Mesothelial cell of epicardium (in vitro differentiated cells): ENCODE measurements around the gene CADPS. TPM values are rescaled to one million over a fixed set of nuclear protein-coding genes. Genes with fewer than 3 reads are reported as not detected.

Experiments used
- DNase-seq, 2 experiments: peaks; one replicate each; pipeline ENCODE4 v3.0.0; 2021; ENCODE audit warnings: low spot score in 2 of 2; ENCODE audit not compliant: unreplicated experiment in 2 of 2
- H3K27ac Mint-ChIP-seq: 2 replicates; pipeline ENCODE4 v1.8.0; 2021; ENCODE audit warnings: mixed read lengths
- H3K27me3 Mint-ChIP-seq: 2 replicates; pipeline ENCODE4 v1.8.0; 2021; ENCODE audit warnings: low read depth, mixed read lengths
- H3K36me3 Mint-ChIP-seq: 2 replicates; pipeline ENCODE4 v1.8.0; 2021; ENCODE audit warnings: mixed read lengths
- H3K4me1 Mint-ChIP-seq: 2 replicates; pipeline ENCODE4 v1.8.0; 2021; ENCODE audit warnings: mixed read lengths
- H3K4me3 Mint-ChIP-seq: 2 replicates; pipeline ENCODE4 v1.8.0; 2021; ENCODE audit warnings: mild to moderate bottlenecking, moderate library complexity, mixed read lengths
- H3K9me3 Mint-ChIP-seq: 2 replicates; pipeline ENCODE4 v1.8.0; 2021; ENCODE audit warnings: mixed read lengths
- total RNA-seq: library from RNA; stranded (reverse); gene quantifications from 3 replicates; pipeline ENCODE4 v1.2.1, GENCODE V29; 2021
- TF ChIP-seq, protein P1 (sequence below): fragments of 200-600 bp; sonication (generic); IDR thresholded peaks from one replicate; pipeline ENCODE4 v1.5.0; 2021; ENCODE audit warnings: antibody characterized with exemption; ENCODE audit not compliant: unreplicated experiment

Gene CADPS
- total RNA-seq, 1 donor from 2014 or later, result 4.2 TPM

DNA sequence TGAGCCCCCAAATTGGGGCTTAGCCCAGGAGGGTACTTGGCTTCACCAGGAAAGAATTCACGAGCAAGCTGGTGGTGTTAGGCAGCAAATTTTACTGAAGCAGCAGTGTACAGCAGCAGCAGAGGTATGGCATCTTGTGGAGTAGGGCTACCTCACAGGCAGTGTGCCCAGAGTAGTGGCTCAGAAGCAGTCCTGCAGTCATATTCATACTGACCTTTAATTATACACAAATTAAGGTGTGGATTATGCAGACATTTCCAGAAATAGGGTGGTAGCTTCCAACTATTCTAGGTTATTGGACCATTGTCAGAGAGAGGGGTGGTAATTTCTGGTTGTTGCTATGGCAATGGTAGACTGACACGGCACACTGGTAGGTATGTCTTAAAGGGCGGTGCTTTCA, 20.7 kb upstream of the CADPS start:
- Mint-ChIP-seq H3K4me3 (no peak overlapping the region), H3K36me3 (no peaks in the 10 kb centered on the region), H3K4me1 (no peaks in the 10 kb centered on the region), H3K27me3 (peaks cover 26% of the 10 kb centered on the region), H3K9me3 (peaks cover 4% of the 10 kb centered on the region), H3K27ac (no peak overlapping the region)
- no peak for DNase-seq
- TF ChIP-seq, protein P1, sequence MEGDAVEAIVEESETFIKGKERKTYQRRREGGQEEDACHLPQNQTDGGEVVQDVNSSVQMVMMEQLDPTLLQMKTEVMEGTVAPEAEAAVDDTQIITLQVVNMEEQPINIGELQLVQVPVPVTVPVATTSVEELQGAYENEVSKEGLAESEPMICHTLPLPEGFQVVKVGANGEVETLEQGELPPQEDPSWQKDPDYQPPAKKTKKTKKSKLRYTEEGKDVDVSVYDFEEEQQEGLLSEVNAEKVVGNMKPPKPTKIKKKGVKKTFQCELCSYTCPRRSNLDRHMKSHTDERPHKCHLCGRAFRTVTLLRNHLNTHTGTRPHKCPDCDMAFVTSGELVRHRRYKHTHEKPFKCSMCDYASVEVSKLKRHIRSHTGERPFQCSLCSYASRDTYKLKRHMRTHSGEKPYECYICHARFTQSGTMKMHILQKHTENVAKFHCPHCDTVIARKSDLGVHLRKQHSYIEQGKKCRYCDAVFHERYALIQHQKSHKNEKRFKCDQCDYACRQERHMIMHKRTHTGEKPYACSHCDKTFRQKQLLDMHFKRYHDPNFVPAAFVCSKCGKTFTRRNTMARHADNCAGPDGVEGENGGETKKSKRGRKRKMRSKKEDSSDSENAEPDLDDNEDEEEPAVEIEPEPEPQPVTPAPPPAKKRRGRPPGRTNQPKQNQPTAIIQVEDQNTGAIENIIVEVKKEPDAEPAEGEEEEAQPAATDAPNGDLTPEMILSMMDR, result no peak

DNA sequence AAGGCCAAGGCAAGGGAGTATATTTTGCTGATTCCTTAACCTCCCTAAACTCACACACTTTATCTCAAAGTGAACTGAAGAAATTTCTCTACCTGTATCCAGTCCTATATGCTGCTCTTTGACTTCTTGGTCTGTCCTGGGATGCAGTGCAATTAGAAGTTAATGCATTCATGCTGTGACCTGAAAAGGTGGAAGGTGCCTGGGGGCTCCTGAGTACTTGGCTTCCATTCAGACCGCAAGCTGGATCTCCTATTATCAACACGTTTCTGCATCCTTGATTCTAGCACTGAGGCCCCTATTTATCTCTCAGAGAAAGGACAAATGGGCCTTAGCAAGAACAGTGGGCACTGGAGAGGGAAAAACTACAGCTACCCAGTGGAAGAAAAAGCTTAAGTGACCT, 17.7 kb upstream of the CADPS start:
- Mint-ChIP-seq H3K4me1 (no peaks in the 10 kb centered on the region), H3K4me3 (no peak overlapping the region), H3K9me3 (peaks cover 4% of the 10 kb centered on the region), H3K27ac (no peak overlapping the region), H3K36me3 (no peaks in the 10 kb centered on the region), H3K27me3 (peaks cover 29% of the 10 kb centered on the region)
- no peak for DNase-seq
- TF ChIP-seq, protein P1, result no peak

DNA sequence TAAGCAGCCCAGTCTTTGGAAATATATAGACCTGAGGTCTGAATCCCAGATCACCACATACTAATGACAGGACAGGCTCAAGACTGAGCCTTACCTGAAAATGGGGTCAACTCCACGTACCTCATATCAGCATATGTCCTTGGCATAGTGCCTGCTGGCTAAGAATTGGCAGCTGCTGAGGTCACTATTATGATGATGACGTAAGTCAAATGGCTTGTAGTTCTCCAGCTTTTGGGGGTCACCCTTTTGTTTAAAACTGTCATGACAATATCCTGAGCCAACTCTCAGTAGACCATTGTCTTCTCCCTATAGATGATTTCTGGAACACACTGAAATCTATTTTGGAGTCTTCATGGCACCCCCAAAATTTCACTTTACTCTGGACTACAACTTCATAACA, 16.8 kb upstream of the CADPS start:
- TF ChIP-seq, protein P1, result no peak
- peaks cover 4% of the 10 kb centered on the region for H3K9me3 Mint-ChIP-seq
- no peak for DNase-seq
- H3K36me3 Mint-ChIP-seq, result no peaks in the 10 kb centered on the region
- H3K4me3 Mint-ChIP-seq, result no peak overlapping the region
- peaks cover 36% of the 10 kb centered on the region for H3K27me3 Mint-ChIP-seq
- H3K27ac Mint-ChIP-seq, result no peak overlapping the region
- H3K4me1 Mint-ChIP-seq, result no peaks in the 10 kb centered on the region

DNA sequence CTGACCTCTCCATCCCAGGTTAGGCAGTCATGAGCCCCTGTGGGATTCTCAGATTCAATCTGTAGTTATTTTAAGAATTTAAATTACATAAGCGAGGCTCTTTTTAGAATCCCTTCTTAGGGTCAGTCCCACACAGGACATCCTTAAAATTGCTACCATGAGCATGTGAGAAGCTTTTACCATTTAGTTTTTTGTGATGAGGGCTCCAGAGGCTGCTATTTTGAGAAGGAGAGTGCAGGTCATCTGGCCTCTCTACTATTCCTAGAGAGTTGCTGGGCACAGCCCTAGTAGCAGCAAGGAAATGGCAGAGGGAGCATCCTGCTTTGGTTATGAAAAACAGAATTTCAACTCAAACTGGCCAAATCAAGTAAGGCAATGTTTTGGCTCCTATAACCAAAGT, 13.6 kb upstream of the CADPS start:
- H3K4me1 Mint-ChIP-seq, result no peaks in the 10 kb centered on the region
- no peaks in the 10 kb centered on the region for H3K9me3 Mint-ChIP-seq
- DNase-seq, result no peak
- TF ChIP-seq, protein P1, result no peak
- no peaks in the 10 kb centered on the region for H3K36me3 Mint-ChIP-seq
- no peak overlapping the region for H3K27ac Mint-ChIP-seq
- peaks cover 54% of the 10 kb centered on the region for H3K27me3 Mint-ChIP-seq
- H3K4me3 Mint-ChIP-seq, result no peak overlapping the region

DNA sequence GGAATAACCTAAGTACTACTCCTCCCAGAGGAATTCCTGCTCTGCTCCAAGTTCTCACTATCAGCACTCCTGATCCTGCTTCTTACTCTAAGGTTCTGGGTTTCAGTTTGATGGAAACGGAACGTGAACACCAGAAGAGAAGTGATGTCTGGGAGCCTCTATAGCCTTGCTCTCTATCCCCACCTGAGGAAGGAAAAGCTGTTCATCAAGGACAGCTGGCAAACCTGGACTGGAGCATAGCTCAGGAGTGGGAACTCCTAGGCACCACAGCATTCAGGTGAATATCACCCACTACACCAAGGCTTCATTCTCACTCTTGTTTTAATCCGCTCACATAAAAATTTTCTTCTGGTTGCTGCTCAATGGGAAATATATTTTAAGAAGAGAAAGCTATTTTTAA, 13.0 kb upstream of the CADPS start:
- Mint-ChIP-seq H3K36me3 (no peaks in the 10 kb centered on the region), H3K27me3 (peaks cover 58% of the 10 kb centered on the region), H3K27ac (no peak overlapping the region), H3K4me3 (no peak overlapping the region), H3K9me3 (no peaks in the 10 kb centered on the region), H3K4me1 (no peaks in the 10 kb centered on the region)
- DNase-seq, result no peak
- TF ChIP-seq, protein P1, result no peak

DNA sequence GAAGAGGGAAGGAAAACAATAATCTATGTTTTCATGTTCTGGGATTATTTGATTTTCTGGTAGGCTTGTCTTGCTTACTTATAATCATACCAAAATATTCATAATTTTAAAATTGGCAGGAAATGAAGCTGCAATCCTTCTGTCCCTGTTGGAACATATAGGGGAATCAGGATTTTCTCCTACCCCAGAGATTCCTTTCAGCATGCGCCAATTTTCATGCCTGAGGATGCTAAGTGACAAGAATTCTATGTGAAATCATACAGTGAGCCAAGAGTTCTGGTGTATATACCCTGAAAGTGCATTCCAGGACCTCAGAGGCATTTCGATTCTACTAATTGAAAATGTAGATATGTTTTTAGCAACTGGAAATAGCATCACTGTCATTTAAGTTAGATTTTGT, 9.9 kb upstream of the CADPS start:
- Mint-ChIP-seq H3K27ac (no peak overlapping the region), H3K4me3 (no peak overlapping the region), H3K36me3 (no peaks in the 10 kb centered on the region), H3K27me3 (peaks cover 73% of the 10 kb centered on the region), H3K9me3 (no peaks in the 10 kb centered on the region), H3K4me1 (no peaks in the 10 kb centered on the region)
- TF ChIP-seq, protein P1, result no peak
- no peak for DNase-seq
